GM11168 (cell line): ENCODE data around the gene OR1S2.
"Not testable (repeated sequence)": the region's sequence is repeated elsewhere in the genome, so short reads cannot be mapped to it uniquely, and the experiment has no call there.

Source experiments
- in situ Hi-C: fragments of 300-500 bp; cut with MboI; formaldehyde crosslinking; loops from one replicate; pipeline ENCODE4 v1.12.0; 2022; ENCODE audit warnings: low sequenced_read_pairs; ENCODE audit not compliant: unreplicated experiment

The OR1S2 gene, protein sequence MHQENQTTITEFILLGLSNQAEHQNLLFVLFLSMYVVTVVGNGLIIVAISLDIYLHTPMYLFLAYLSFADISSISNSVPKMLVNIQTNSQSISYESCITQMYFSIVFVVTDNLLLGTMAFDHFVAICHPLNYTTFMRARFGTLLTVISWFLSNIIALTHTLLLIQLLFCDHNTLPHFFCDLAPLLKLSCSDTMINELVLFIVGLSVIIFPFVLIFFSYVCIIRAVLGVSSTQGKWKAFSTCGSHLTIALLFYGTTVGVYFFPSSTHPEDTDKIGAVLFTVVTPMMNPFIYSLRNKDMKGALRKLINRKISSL

DNA sequence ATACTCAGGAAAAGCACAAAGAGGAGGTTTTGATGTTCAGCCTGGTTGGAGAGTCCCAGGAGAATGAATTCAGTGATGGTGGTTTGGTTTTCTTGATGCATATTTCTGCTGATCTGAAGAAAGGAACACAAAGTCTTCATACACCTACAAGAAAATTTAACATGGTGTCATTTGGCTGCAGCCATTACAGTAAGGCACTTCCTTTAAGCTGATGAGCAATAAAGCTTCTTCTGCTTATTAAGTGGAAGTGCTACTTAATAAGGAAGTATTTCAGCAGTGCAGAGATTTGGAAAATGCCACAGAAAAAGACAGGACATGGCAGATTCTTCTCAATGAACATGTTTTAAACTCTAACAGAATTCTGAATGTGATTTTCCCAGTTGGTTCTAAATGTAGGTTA, at the start of gene OR1S2:
Gene OR1S2 (minus strand): TSS at position 101 of the 400 bp plus-strand sequence. CDS start 0 bp downstream, at position 101.
- in situ Hi-C loops: no loop called here

- in situ Hi-C loops: no loop called here
Observed at GRCh38 chr11:58243954-58244353, 40.0 kb upstream of the OR1S2 start.

DNA sequence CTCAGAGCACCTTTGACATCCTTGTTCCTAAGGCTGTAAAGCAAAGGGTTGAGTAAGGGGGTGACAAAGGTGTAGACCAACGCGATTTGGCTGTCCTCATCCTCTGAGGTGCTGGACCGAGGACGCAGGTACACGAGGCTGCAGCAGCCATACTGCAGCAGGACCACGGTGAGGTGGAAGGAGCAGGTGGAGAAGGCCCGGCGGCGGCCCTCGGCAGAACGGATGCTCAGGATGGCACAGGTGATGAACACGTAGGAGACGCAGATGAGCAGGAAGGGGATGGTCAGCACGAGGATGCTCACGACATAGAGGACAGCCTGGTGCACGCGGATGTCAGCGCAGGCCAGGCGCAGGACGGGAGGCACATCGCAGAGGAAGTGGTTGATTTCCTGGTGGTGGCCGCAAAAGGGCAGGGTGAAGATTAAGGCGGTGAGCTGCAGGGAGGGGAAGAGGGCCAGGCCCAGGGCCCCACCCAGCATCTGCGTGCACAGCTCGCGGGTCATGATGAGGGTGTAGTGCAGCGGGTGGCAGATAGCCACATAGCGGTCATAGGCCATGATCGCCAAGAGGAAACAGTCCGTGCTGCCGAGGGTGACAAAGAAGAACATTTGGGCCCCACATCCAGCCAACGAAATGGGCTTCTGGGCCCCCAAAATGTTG, 24.1 kb upstream of the OR1S2 start:
- in situ Hi-C loops: no loop called here

DNA sequence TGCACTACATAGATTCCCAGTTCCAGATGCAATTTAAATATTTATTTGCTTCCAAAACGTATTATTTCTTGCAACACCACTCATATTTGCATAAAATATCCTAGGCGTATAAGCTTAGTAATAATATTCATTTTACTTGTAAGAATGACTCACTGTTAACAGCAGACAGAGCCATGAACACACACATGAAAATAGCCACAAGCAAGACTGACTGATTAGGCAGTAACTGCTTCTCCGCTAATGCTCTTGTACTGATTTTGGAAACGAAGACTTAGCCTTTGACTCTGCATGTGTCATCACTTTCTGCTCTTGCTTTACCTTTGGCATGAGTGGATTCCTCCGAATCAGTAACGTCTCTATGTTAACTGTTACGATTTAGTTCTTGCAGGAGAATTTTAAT, 18.8 kb upstream of the OR1S2 start:
- in situ Hi-C loops: no loop called here

DNA sequence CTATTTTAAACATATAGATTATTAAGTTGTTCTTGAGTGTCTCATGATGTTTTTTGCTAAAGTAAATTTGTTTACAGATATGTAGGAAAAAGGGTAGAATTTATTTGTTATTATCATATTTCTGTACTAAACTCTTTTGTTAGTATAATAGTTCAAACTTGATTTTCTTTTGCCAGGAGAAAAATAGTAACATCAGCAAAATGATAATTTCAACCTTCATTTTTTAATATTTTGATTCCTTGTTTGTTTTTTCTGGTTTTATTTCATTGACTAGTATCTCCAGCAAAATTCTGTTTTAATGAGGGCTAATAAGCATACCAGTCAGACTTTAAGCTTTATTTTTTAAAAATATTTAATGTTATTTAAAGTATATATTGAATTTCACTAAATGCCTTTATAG, 12.5 kb upstream of the OR1S2 start:
- in situ Hi-C loops: no loop called here

DNA sequence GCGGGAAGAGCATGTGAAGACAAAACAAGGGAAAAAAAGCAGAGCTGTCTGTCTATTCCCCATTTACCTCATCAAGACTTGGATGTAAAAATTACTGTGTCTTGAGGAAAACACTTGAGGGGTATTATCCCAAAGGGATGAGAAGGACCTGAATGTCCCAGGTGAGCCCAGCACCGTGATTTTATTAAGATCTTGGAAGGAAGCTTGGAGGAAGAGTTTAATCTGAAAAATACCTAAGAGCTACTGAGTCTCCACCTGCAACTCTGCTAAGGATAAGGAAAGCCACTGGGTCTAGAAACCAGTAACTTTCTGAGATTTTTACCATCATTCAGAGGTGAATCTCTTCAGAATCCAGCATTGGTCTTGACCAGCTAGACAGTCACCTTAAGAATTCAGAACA, 8.5 kb upstream of the OR1S2 start, which contains the start of gene OR1S1:
Gene OR1S1 (plus strand): TSS at position 301 of the 400 bp plus-strand sequence.
- in situ Hi-C loops: not testable (repeated sequence)

- in situ Hi-C loops: no loop called here
Observed at GRCh38 chr11:58199271-58199670, 4.7 kb downstream of the OR1S2 start.

DNA sequence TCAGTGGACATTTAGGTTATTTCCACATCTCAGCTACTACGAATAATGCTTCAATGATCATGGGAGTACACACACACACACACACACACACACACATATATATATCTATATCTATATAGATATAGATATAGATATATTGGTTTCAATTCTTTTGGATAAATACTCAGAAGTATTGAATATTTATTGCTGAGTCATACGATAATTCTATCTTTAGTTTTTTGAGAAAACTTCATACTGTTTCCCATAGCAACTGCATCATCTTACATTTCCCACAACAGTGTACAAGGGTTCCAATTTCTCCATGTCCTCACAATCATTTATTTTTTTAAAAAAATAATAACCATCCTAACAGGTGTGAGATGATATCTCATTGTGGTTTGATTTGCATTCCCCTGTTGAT, 8.0 kb downstream of the OR1S2 start:
- in situ Hi-C loops: no loop called here

GRCh38 chr11:58193391-58193790, 10.6 kb downstream of the OR1S2 start:
- in situ Hi-C loops: no loop called here

GRCh38 chr11:58192229-58192628, 11.7 kb downstream of the OR1S2 start:
- in situ Hi-C loops: no loop called here

GRCh38 chr11:58188770-58189169, 15.2 kb downstream of the OR1S2 start, which contains the start of gene OR9Q2:
Gene OR9Q2 (plus strand): TSS chr11:58189070. CDS start chr11:58190491, 1,421 bp downstream.
- in situ Hi-C loops: no loop called here

DNA sequence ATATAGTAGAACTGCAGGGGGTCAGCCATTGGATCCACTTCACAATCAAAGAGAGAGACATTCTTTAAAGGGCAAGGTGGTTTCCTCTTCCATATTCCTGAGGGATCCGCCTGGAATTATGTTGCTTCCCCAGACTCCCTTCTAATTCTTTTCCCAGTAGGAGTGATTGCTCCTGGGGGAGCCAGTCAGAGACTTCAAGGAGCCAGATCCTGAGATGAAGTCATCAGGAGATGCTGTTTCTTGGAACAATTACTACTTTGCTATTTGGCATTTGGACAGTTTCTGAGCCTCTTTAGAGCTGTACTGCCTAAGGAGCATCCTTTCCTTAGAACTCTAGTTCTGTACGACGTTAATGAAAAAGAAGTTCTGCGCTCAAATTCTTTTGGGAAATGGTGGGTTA, 17.0 kb downstream of the OR1S2 start:
- in situ Hi-C loops: no loop called here

DNA sequence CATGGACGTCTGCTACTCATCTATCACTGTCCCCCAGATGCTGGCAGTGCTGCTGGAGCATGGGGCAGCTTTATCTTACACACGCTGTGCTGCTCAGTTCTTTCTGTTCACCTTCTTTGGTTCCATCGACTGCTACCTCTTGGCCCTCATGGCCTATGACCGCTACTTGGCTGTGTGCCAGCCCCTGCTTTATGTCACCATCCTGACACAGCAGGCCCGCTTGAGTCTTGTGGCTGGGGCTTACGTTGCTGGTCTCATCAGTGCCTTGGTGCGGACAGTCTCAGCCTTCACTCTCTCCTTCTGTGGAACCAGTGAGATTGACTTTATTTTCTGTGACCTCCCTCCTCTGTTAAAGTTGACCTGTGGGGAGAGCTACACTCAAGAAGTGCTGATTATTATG, 24.3 kb downstream of the OR1S2 start:
- in situ Hi-C loops: no loop called here

DNA sequence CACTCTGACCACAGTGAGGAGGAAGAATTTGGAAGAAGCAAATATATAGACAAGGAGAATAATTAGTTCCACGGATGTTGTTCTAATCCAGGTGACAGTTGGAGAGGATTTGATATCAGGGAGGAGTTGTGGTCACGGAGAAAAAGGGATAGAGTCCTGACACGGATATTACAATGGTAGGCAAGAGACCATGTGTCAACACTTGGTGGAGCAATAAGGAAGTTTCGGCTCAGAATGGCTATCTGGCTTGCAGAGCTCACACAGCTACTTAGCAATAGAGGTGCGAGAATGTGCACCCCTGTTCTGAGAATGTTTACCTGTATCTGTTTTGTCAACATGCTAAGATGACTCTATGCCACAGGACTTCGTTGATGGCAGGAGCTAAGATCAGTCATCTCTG, 25.5 kb downstream of the OR1S2 start:
- in situ Hi-C loops: no loop called here

GRCh38 chr11:58177409-58178054, 26.4 kb downstream of the OR1S2 start:
- in situ Hi-C loops: no loop called here

GRCh38 chr11:58165504-58166106, 38.3 kb downstream of the OR1S2 start:
- in situ Hi-C loops: no loop called here

DNA sequence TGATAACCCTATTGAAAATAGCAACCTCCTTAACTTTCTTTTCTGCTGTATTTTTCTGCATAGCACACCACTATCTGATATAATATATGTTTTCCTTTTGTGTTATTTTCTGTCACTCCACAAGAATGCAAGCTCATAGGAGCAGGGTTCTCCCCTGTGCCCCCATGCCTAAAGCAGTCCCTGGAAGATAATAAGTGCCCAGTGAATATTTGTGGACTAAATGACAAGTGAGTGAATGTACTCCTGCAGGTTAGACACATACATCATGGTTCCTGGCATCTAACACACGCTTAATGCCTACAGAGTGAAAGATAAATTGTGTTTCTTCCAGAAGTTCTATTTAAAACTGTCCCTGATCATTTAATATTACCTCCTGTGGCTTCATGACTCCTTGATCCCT, 39.0 kb downstream of the OR1S2 start:
- in situ Hi-C loops: no loop called here

DNA sequence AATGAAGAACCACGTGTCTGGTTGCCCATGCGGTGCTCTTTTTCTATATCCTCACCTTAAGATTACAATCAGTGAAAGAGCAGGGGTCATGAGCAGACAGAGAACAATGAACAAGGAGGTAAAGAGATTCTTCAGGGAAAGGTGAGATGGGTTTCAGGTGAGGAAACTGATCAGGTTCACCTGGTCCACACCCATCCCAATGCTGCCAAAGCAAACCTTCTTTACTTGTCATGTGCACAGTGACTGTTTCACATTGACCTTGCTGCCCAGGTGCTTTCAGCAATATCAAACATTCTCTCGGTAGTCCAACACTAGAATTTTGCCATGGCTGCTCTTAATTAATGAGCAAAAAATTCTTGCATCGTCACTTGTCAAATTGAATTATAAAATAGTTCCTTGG, 39.6 kb downstream of the OR1S2 start:
- in situ Hi-C loops: no loop called here
